ENCODE results near the gene HSPH1. TPM values are rescaled to one million over a fixed set of nuclear protein-coding genes. Genes with fewer than 3 reads are reported as not detected.

Gene HSPH1
- total and polyA plus RNA-seq, 2 of the 13 experiments (the other 11 are each of a cell fraction or from before 2014, with no cell fraction given), result 13.0 to 62.9 TPM

DNA sequence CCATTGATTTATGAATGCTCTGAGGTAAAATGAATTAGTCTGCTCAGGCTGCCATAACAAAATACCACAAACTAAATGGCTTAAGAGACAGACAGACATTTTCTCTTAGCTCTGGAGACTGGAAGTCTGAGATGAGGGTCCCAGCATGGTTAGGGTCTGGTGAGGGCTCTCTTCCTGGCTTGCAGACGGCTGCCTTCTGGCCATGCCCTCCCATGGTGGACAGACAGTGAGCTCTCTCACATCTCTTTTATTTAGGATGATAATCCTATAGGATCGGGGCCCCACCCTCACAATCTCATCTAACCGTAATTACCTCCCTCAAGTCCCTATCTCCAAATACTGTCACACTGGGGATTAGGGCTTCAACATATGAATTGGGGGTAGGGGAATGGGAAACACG, 47.1 kb downstream of the HSPH1 start:
- WGBS (ENCODE audit: low lambda C conversion rate), result 20% methylated on average over 4 of the region's 4 CpGs
- H3K4me1 ChIP-seq (ENCODE audit: insufficient read depth, low read length), result peaks cover 13% of the 10 kb centered on the region
- no peaks in the 10 kb centered on the region for H4K20me1 ChIP-seq (ENCODE audit: insufficient read depth, low read length)
- ChIA-PET CTCF (ENCODE audit: low intra/inter-chr PET ratio, low total read pairs) (no interaction called here), POLR2A (no interaction called here)
- BruUV-seq (replicated peaks), result no TSS peak
- no peak overlapping the region for H3K4me2 ChIP-seq (ENCODE audit: low read depth, low read length)
- no peak overlapping the region for H3K4me3 ChIP-seq (replicated peaks in 1 of 3; ENCODE audit: insufficient read depth in 1 of 3, low read depth in 2 of 3, low read length in 3 of 3)
- H3K36me3 ChIP-seq (replicated peaks in 1 of 2; ENCODE audit: control insufficient read depth in 1 of 2, insufficient read depth in 2 of 2, low read length in 2 of 2), result no peaks in the 10 kb centered on the region
- H2AFZ ChIP-seq (ENCODE audit: low read length), result no peak overlapping the region
- H3K9ac ChIP-seq (ENCODE audit: insufficient read depth, low read depth, low read length), result no peak overlapping the region
- H3K79me2 ChIP-seq (ENCODE audit: insufficient read depth, low read length), result no peaks in the 10 kb centered on the region
- H3K9me3 ChIP-seq (ENCODE audit: low read length), result no peaks in the 10 kb centered on the region
- FAIRE-seq (no peak), ATAC-seq (no peak), DNase-seq (ENCODE audit: low spot score) (no peak)
- in situ Hi-C loops (cut with HindIII; ENCODE audit: extremely low pct_ligation_motif_present, low pct_unique_long_range_greater_than_20kb), result no loop called here
- intact Hi-C loops (cut with micrococcal nuclease; ENCODE audit: unreplicated experiment), result no loop called here
- H3K27me3 ChIP-seq (ENCODE audit: control insufficient read depth in 1 of 2, insufficient read depth in 2 of 2, low read length in 2 of 2), result peaks cover 1 to 26% of the 10 kb centered on the region in 2 experiments; a peak in 1 of 5 replicates
- H3K27ac ChIP-seq (ENCODE audit: extremely low read length, insufficient read depth, low read length), result no peak overlapping the region
- TF ChIP-seq, protein P1, sequence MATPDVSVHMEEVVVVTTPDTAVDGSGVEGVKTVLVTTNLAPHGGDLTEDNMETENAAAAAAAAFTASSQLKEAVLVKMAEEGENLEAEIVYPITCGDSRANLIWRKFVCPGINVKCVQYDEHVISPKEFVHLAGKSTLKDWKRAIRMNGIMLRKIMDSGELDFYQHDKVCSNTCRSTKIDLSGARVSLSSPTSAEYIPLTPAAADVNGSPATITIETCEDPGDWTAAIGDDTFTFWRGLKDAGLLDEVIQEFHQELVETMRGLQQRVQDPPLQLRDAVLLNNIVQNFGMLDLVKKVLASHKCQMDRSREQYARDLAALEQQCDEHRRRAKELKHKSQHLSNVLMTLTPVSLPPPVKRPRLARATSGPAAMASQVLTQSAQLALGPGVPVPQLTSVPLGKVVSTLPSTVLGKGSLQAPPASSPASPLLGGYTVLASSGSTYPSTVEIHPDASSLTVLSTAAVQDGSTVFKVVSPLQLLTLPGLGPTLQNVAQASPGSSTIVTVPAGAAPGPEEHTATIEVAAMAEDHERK (CRISPR knock-in tag; IDR thresholded peaks at IDR 0.05; ENCODE audit: low read depth), result no peak
- no peak for TF ChIP-seq CENPT (CRISPR knock-in tag; IDR thresholded peaks at IDR 0.05; ENCODE audit: low read depth)
- no peak for TF ChIP-seq ZBTB38 (CRISPR knock-in tag; IDR thresholded peaks at IDR 0.05)
- TF ChIP-seq TMF1 (CRISPR knock-in tag; IDR thresholded peaks at IDR 0.05; ENCODE audit: low read depth), result no peak
- no peak for TF ChIP-seq ZNF850 (CRISPR knock-in tag; conservative IDR thresholded peaks at IDR 0.05)
- TF ChIP-seq, protein P2, sequence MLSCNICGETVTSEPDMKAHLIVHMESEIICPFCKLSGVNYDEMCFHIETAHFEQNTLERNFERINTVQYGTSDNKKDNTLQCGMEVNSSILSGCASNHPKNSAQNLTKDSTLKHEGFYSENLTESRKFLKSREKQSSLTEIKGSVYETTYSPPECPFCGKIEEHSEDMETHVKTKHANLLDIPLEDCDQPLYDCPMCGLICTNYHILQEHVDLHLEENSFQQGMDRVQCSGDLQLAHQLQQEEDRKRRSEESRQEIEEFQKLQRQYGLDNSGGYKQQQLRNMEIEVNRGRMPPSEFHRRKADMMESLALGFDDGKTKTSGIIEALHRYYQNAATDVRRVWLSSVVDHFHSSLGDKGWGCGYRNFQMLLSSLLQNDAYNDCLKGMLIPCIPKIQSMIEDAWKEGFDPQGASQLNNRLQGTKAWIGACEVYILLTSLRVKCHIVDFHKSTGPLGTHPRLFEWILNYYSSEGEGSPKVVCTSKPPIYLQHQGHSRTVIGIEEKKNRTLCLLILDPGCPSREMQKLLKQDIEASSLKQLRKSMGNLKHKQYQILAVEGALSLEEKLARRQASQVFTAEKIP (CRISPR knock-in tag; IDR thresholded peaks at IDR 0.05; ENCODE audit: borderline replicate concordance), result no peak
- TF ChIP-seq, protein P3, sequence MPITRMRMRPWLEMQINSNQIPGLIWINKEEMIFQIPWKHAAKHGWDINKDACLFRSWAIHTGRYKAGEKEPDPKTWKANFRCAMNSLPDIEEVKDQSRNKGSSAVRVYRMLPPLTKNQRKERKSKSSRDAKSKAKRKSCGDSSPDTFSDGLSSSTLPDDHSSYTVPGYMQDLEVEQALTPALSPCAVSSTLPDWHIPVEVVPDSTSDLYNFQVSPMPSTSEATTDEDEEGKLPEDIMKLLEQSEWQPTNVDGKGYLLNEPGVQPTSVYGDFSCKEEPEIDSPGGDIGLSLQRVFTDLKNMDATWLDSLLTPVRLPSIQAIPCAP (CRISPR knock-in tag; IDR thresholded peaks at IDR 0.05; ENCODE audit: low read depth), result no peak
- TF ChIP-seq, protein P4, sequence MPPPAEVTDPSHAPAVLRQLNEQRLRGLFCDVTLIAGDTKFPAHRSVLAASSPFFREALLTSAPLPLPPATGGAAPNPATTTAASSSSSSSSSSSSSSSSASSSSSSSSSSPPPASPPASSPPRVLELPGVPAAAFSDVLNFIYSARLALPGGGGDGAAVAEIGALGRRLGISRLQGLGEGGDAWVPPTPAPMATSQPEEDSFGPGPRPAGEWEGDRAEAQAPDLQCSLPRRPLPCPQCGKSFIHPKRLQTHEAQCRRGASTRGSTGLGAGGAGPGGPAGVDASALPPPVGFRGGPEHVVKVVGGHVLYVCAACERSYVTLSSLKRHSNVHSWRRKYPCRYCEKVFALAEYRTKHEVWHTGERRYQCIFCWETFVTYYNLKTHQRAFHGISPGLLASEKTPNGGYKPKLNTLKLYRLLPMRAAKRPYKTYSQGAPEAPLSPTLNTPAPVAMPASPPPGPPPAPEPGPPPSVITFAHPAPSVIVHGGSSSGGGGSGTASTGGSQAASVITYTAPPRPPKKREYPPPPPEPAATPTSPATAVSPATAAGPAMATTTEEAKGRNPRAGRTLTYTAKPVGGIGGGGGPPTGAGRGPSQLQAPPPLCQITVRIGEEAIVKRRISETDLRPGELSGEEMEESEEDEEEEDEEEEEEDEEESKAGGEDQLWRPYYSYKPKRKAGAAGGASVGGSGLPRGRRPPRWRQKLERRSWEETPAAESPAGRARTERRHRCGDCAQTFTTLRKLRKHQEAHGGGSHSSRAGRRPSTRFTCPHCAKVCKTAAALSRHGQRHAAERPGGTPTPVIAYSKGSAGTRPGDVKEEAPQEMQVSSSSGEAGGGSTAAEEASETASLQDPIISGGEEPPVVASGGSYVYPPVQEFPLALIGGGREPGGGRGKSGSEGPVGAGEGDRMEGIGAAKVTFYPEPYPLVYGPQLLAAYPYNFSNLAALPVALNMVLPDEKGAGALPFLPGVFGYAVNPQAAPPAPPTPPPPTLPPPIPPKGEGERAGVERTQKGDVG (CRISPR knock-in tag; IDR thresholded peaks at IDR 0.05; ENCODE audit: borderline replicate concordance), result no peak
- TF ChIP-seq, protein P5, sequence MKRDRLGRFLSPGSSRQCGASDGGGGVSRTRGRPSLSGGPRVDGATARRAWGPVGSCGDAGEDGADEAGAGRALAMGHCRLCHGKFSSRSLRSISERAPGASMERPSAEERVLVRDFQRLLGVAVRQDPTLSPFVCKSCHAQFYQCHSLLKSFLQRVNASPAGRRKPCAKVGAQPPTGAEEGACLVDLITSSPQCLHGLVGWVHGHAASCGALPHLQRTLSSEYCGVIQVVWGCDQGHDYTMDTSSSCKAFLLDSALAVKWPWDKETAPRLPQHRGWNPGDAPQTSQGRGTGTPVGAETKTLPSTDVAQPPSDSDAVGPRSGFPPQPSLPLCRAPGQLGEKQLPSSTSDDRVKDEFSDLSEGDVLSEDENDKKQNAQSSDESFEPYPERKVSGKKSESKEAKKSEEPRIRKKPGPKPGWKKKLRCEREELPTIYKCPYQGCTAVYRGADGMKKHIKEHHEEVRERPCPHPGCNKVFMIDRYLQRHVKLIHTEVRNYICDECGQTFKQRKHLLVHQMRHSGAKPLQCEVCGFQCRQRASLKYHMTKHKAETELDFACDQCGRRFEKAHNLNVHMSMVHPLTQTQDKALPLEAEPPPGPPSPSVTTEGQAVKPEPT (CRISPR knock-in tag; IDR thresholded peaks at IDR 0.05; ENCODE audit: low read depth), result no peak
- no peak for TF ChIP-seq NFRKB (IDR thresholded peaks at IDR 0.05)
- no peak for TF ChIP-seq JDP2 (CRISPR knock-in tag; IDR thresholded peaks at IDR 0.05; ENCODE audit: borderline replicate concordance)
- TF ChIP-seq, protein P6, sequence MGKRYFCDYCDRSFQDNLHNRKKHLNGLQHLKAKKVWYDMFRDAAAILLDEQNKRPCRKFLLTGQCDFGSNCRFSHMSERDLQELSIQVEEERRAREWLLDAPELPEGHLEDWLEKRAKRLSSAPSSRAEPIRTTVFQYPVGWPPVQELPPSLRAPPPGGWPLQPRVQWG (CRISPR knock-in tag; IDR thresholded peaks at IDR 0.05; ENCODE audit: borderline replicate concordance, low read depth), result no peak
- no peak for TF ChIP-seq ZNF703 (CRISPR knock-in tag; IDR thresholded peaks at IDR 0.05; ENCODE audit: borderline replicate concordance)

Data from HepG2 (cell line).